CD4-positive, alpha-beta T cell treated with Interleukin-1 beta for 1 hour (primary cell): ENCODE measurements around the gene MYO3A.
"Not testable (repeated sequence)": the region's sequence is repeated elsewhere in the genome, so short reads cannot be mapped to it uniquely, and the experiment has no call there.

ENCODE experiments used
- DNase-seq, 2 donors: peaks; one replicate each; pipeline ENCODE4 v3.0.0-alpha.2; 2020 to 2022

MYO3A gene

DNA sequence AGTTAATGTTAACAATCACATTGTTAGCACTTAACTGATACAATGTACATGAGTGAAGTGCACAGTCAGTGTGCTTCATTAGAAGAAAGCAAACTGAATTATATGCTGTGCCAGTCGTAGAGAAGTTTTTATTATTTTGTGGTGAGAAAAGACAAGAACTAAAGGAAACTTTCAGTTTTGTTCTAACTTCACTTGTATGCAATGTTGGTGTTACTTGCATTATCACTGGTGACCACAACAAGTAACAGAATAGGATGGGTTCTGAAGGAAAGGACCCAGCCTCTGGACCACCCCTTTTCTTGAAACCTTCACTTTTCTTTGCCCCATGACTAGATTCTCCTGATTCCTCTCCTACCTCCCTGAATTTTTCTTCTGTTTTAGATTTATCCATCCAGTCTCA is 159.2 kb downstream of the MYO3A start:
- DNase-seq, result no peak

DNA sequence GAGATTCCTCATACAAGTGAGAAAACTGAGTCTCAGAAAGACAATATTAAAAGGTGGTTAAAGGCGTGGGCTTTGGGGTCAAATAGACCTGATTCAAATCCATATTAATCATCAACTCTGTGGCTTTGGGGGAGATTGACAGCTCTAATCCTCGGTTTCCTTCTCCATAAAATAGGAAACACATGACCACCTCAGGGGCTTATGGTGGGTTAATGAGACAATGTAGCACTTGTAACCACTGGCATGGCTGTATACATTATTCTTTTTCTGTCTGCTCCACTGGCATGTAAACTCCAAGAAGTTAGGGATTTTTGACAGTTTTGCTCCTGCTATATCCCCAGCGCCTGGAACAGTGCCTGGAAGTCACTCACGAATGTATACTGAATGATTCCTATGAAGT is 161.8 kb downstream of the MYO3A start:
- no peak for DNase-seq

DNA sequence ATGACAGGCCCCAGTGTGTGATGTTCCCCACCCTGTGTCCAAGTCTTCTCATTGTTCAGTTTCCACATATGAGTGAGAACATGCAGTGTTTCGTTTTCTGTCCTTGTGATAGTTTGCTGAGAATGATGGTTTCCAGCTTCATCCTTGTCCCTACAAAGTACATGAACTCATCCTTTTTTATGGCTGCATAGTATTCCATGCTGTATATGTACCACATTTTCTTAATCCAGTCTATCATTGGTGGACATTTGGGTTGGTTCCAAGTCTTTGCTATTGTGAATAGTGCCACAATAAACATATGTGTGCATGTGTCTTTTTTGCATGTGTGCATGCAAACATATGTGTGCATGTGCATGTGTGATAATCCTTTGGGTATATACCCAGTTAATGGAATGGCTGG is 163.5 kb downstream of the MYO3A start:
- DNase-seq, result not testable (repeated sequence)

DNA sequence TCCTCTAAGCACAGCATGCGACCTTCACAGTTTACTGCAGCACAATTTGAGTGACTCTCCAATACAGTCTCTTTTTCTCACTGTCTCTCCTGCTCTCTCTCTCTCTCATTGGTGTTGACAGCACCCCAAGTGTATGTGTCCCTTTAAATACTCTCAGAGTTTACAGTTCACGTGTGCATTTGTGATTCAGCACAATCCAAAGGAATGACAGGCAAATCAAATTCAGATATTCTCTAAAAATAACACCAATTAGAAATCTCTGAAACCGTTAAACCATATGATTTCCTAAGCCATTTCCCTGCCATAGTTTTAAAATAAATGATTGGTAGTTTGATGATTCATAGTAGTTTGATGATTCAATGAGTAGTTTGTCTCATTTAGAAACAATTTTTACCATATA is 178.5 kb downstream of the MYO3A start:
- no peak for DNase-seq

DNA sequence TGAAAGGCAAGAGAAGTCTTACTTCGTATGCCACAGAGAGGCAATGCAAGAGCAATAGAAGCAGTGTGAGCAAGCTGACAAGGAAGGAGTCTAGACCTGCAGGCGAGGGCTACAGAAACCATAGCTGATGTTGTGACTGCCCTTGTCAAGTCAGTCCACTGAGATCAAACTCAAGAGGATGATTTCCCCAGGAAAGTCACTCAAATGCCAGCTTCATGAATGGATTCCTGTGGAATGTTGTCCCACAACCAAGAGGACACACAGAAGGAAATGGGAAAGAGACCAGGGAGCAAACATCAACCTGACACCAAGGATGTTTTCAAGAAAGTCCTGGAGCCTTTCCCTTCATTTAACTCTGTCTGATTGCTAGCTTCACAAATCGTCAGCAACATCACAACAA is 204.6 kb downstream of the MYO3A start:
- DNase-seq, result no peak

DNA sequence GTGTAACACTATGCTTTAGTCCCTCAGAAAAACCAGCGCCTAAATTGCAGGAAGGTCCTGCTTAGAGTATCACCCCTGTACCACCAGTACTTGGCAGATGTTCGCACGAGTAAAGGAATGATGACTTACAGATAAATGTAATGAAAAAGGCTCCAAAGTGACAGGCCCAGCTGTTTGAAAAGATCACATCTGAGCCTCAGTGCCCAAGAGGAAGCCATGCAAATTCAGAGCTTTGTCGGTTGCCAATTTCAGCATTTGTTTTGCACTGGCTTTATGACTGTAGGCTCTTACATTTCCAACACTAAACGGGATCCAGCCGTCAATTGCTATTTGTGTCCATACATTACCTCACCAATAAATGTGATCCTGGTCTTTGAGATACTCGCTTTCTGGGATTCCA is 222.0 kb downstream of the MYO3A start:
- no peak for DNase-seq

DNA sequence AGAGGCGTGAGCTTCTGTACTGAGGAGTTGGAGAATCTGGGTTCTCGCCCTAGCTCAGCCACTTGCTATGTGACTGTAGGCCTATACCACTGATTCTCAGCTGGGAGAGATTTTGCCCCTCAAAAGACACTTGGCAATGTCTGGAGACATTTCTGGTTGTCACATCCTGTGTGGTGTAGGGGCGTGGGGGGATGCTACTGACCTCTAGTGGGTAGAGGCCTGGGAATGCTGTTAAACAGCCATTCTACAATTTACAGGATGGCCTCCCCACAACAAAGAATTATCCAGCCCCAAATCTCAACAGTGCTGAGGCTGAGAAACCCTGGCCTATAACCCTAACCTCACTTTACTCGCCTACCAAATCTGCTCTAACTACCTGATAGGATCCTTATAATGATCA is 223.7 kb downstream of the MYO3A start:
- no peak for DNase-seq

DNA sequence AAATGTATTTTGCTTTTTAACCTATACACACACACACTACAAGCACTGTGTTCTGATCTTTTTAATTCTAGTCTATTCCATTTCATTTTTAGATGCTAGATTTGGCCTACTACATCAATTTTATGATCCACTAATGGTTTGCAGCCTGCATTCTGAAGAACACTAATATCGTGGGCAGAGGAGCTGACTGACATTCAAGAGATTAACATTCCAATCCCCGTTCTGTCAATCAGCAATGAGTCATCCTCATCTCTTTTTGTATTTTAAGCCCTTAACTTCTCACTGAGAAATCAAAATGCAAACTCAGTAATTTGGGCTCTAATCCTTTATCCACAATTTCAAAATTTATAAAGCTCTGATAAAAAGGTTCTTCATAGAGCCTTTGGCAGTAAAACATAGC is 235.4 kb downstream of the MYO3A start:
- DNase-seq, result no peak

DNA sequence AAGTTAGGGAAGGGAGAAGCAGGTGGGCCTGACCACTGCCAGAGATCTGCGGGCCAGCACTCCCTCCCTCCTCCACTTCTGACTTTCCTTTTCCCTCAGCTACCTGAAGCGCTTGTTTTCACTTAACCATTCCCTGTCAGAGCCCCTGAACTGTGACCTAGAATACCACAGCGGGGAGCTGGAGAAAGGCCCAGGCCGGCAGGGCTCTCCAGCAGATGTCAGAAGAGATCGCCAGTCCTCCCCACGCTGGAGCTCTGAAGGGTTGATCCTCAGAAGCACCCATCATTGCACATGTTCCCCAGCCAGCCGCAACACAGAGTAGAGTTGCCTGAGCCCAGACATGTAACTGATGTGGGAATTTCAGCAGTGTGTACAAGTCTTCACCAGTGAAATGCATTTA is 238.1 kb downstream of the MYO3A start:
- DNase-seq, result no peak

DNA sequence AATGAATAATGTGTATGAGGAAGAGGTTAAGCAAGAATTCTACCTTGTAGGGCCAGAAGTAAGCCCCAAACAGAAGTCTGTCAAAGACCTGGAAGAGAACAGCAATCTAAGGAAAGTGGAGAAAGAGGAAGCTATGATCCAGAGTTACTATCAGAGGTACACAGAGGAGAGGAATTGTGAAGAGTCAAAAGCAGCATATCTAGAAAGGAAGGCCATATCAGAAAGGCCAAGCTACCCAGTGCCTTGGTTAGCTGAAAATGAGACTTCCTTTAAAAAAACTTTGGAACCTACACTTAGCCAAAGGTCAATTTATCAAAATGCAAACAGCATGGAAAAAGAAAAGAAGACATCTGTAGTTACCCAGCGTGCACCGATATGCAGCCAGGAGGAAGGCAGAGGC is 239.8 kb downstream of the MYO3A start:
- no peak for DNase-seq

DNA sequence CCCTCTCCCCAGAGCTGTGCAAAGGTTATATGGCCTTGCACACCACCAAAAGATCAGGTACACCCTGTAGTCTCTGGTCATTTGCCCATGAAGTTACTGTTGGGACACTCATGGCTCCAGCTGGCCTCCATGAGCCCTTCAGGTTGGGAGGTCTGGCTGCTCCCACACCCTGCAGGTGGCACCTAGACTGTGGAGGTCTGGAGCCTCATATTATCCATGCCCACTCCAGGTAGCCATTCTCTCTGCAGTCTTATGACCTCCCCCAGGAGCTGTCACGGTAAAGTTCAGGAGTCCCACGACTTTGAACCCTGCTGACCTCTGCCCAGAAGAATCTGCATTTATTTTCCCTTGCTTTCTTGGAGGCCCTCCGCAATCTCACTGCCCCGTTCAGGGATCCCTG is 243.3 kb downstream of the MYO3A start:
- no peak for DNase-seq

DNA sequence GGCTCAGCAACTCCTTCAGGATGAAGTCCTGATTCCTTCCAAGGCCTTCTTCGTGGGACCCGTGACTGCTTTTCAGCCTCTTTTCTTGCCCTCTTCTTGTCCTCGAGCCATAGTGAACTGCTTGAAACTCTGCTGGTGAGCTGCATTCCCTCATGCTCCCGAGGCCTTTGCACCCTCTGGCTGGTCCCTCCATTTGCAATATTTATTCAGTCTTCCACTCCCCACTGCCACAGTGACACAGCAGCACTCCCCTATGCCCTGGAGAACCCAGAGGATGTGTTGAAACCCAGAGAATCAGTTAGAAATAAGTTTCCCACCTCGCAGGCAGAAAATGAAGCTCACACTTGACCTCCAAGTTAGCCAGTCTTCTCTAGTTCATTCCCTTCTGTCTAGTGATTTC is 260.2 kb downstream of the MYO3A start:
- no peak for DNase-seq

DNA sequence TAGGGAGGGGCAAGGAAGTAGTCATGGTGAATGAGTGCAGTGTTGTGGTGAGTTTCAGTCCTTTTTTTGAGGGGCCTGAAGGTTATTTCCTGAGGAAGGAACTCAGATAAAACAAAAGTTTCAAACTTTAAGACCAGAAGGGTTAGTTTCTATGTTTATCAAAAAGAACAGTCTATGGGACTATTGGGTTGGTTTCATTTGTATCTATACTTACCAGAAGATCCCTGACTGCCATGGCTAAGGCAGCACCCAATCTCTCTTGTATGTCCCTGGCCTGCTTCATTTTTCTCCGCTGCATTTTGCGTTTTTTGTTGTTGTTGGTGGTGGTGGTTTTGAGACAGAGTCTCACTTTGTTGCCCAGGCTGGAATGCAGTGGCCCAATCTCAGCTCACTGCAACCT is 263.2 kb downstream of the MYO3A start:
- DNase-seq, result no peak

DNA sequence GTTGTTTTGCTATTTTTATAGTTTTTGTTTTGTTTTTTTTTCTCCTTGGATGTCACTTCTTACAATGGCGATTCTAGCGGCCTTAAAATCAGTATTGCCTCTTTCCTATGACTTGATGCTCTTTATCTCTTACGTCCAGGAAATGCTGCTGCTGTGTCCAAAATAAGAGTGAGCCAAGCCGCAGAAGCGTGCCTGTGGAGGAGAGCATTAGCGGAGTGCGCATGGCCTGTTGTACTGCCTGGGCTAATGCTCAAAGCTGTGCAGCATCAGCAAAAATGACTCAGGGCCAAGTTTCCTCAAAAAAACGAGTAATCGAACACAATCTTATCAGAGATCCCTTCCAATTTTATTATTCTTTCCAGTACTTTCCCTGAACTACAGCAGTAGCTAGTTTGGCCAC is 264.1 kb downstream of the MYO3A start:
- DNase-seq, result no peak

DNA sequence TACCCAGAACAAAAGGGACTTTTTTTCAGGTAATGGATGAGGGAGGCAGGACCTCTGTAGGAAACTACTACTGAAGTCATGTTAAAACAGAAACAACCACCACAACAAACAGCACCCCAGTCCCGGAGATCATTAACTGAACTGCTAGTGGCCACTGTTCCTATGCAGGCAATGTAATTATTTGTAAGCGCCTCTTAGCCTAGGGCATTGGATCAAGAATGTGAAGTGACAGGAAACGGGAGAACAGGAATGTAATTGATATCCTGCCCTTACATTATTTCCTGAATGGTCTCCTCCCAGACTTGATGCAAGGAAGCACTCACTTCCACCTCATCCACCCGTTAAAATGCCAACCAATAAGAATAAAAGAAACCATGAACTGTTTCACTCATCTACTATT is 265.8 kb downstream of the MYO3A start:
- DNase-seq, result no peak

DNA sequence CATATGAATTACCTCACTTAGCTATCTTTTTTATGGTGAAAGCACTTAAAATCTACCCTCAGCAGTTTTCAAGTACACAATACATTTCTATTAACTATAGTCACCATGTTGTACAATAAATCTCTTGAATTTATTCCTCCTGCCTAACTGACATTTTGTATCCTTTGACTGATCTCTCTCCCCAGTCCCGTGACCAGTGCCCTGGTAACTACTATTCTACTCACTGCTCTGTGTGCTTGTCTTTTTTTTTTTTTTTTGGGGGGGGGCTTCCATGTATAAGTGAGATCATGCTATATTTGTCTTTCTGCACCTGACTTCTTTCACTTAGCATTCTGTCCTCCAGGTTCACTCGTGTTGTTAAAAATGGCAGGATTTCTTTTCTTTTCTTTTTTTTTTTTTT is 271.2 kb downstream of the MYO3A start:
- DNase-seq, result no peak

DNA sequence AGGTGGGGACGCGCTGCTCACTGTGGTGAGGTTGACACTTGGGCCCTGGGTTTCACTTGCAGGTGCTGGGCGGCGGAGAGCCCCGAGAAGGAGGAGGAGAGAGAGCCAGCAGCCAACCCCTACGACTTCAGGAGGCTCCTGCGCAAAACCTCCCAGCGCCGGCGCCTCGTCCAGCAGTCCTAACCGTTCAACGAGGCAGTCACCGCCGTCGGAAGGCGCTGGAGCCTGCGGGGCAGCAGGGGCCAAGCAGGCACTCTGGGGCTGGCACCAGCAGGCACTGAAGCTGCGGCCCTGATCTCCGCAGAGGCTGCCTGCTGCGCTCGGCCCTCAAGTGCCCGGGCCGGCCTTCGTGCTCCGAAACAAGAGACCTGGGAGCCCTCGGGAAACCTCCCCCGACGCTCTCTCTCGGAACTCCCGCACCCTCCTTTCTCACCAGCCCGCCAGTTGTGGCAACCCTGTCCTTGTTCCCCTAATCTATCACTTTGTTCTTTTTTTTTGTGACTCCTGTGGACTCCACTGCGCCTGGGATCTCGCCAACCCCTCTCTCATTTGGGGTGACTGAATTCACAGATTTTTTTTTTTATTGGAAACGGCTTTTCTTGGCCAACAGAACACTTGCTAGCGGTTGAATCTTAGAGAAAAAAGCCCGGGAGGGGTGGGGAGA is 277.9 kb downstream of the MYO3A start:
- DNase-seq, result no peak

DNA sequence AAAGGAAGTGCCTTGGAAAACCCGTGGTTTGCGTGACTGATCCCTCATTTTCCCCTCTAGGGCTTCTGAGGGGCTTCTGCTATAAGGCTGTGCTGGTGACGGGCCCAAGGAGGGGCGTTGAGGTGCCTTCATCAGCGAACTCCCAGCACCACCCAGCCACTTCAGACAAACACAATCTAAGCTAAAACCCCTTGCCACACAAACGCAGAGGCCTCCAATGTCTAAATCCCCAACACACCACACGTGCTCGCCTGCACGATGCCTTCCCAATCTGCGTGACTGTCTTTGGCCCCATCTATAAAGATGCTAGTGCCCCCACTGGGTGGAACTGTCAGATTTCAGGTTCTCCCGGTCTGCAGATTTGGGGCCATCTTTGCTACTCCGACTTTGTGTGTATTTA is 278.5 kb downstream of the MYO3A start:
- DNase-seq, result no peak

DNA sequence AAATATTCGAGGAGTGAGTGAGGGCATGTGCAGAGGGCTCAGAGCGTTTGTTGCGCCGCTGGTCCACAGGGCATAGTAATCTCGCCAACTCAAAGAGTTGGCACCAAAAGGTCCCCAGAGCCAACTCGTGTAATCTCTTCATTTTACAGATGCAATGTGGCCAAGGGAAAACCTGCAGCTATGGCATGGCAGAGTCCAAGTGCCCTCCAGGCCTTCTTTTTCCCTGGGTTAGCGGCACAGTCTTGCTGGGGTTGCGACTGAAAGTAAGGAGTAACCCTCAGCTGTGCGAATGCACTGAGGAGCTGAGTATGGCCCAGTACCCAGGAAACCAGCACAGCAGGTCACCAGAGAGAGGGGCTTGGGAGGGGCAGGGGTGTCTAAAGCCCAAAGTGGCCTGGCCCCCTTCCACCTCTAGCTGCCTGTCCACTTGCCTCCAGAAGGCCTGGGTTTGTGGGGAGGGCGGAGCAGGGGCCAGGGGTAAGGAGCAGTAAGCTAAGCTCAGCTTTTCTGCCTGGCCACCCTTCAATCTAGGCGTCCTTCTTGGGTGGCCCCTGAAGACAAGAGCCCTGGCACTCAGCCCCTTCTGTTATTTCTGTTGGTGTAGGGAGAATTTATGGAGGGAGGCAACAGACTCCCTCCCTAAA is 279.2 kb downstream of the MYO3A start:
- DNase-seq, result no peak

DNA sequence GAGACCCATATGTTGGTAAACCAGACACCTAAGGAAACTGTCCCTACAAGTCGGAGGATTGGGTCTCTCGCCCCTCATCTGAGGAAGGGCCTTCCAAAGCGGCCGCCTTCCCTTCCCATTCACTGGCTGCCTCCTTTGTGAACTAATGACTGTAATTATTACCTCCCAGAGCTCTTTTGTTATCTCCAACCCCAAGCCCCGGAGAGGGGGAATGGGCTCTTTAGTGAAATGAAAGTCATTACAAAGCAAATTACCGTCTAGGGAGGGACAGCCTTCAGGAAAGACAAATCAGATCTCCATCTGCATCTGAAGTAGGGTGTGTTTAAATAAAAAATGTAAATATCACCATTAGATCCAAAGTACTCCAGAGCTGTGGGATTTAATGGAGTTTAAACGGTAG is 280.0 kb downstream of the MYO3A start:
- DNase-seq, result no peak

DNA sequence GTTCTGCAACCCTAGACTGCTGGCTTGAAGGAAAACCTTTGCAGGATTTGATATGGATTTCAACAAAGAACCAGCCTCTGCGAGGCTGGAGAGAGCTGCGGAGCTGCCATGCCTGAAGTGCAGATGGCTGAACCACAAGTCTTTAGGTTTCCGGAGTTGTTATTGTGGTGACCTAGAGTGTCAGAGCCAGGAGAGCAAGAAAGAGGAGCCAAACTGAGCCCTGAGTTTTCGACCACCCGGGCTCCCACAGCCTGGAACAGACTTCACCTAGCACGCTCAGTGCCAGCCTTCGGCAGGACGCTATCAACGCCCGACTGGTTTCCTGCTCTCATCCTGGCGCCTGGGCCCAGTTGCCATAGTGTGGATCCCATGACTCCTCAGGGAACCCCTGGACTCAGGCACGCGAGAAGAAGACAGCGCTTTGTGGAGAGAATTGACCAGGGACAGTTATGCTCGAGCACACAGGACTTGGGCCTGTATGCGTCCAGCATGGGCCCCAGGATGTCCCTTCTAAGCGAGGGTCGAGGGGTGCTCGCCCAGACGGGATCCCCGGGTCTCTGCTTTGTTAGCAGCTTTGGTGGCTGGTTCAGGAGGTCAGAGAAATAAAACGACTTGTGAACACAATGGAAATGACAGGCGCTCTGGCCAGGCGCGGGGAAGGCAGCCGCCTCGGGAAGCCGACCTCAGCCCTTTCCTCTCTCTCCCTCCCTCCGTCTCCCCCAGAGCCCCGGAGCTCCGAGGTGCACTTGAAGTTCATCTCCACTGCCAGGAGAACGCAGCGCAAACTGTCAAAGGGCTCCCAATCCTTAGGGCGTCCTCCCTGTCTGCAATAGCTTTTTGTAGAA is 280.7 kb downstream of the MYO3A start:
- DNase-seq, result no peak

DNA sequence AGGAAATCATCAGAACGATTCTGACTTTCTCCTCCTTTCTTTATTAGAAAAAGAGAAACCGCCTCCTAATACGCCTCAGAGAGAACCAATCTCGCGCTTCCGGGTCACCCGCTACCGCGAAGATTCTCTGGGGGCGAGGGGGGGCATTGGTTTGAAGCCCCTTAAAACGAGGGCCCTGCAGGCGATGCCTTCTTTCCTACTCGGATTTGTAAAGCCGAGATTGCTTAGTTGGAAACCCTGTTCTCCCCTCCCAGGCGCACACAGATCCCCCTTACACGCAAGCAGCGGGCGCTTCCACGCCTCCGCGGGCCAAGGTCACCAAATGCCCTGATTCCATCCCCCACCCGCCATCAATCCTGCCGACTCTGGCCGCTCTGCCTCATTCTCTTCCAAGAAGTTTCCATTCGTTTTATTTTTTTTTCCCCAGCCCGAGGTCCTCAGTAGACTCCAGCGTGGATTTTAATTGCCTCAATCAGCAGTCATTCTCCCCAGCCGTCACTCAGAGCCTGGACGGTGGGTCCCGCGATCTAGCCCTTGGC is 281.4 kb downstream of the MYO3A start:
- no peak for DNase-seq

DNA sequence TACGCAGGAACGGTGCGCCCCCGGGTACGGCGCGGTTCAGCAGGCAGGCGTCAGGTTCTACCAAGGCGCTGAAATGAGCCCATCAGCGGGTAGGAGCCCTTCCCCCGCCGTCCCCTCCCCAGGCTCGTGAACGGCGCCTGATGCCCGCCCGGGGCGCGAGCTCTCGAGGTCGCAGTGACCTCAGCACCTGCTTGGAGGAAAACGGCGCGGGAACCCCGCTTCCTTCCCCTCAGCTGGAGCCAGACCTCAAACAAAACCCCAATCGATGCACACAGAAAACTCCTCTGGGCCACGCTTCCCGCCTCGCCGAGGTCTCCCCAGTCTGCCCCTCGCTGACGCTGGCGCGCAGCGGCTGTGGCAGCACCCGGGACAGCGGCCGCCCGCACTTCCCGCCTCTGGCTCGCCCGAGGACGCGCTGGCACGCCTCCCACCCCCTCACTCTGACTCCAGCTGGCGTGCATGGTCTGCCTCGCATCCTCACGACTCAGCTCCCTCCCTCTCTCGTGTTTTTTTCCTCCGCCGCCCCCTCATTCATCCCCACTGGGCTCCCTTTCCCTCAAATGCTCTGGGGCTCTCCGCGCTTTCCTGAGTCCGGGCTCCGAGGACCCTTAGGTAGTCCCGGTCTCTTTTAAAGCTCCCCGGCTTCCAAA is 282.0 kb downstream of the MYO3A start:
- DNase-seq, result no peak
